ENCODE data around the gene CD164L2. TPM values are rescaled to one million over a fixed set of nuclear protein-coding genes. Genes with fewer than 3 reads are reported as not detected.

CD164L2 gene
- polyA plus RNA-seq, 4 donors: 0.08 to 0.68 (median 0.45) TPM

- DNase-seq (ENCODE audit: low read depth in 4 of 4, low spot score in 2 of 4): peak in 2 of 4 donors; percentile 80 to 81
Measured at GRCh38 chr1:27365372-27366112, 17.6 kb downstream of the CD164L2 start.

- DNase-seq (ENCODE audit: low read depth in 4 of 4, low spot score in 2 of 4): no peak
Measured at GRCh38 chr1:27364696-27365371, 18.3 kb downstream of the CD164L2 start.

- DNase-seq (ENCODE audit: low read depth in 4 of 4, low spot score in 2 of 4): no peak
Measured at GRCh38 chr1:27363766-27364695, 19.1 kb downstream of the CD164L2 start.

- no peak for DNase-seq (ENCODE audit: low read depth in 4 of 4, low spot score in 2 of 4)
Measured at GRCh38 chr1:27361553-27361952, 21.6 kb downstream of the CD164L2 start.

GRCh38 chr1:27361044-27361402 is 22.1 kb downstream of the CD164L2 start:
- no peak for DNase-seq (ENCODE audit: low read depth in 4 of 4, low spot score in 2 of 4)

- DNase-seq (ENCODE audit: low read depth in 4 of 4, low spot score in 2 of 4): no peak
Measured at GRCh38 chr1:27360159-27361043, 22.7 kb downstream of the CD164L2 start.

GRCh38 chr1:27359822-27360158 is 23.3 kb downstream of the CD164L2 start:
- DNase-seq (ENCODE audit: low read depth in 4 of 4, low spot score in 2 of 4): no peak

- DNase-seq (ENCODE audit: low read depth in 4 of 4, low spot score in 2 of 4): no peak
Measured at GRCh38 chr1:27358928-27359313, 24.2 kb downstream of the CD164L2 start.

GRCh38 chr1:27358038-27358927 is 24.9 kb downstream of the CD164L2 start:
- DNase-seq (ENCODE audit: low read depth in 4 of 4, low spot score in 2 of 4): no peak

- DNase-seq (ENCODE audit: low read depth in 4 of 4, low spot score in 2 of 4): no peak
Measured at GRCh38 chr1:27357281-27358037, 25.7 kb downstream of the CD164L2 start.

GRCh38 chr1:27356619-27357280 is 26.4 kb downstream of the CD164L2 start:
- DNase-seq (ENCODE audit: low read depth in 4 of 4, low spot score in 2 of 4): no peak

GRCh38 chr1:27356277-27356618 is 26.9 kb downstream of the CD164L2 start:
- DNase-seq (ENCODE audit: low read depth in 4 of 4, low spot score in 2 of 4): no peak

GRCh38 chr1:27355683-27356082 is 27.4 kb downstream of the CD164L2 start:
- no peak for DNase-seq (ENCODE audit: low read depth in 4 of 4, low spot score in 2 of 4)

GRCh38 chr1:27353629-27354028 is 29.5 kb downstream of the CD164L2 start:
- no peak for DNase-seq (ENCODE audit: low read depth in 4 of 4, low spot score in 2 of 4)

- DNase-seq (ENCODE audit: low read depth in 4 of 4, low spot score in 2 of 4): no peak
Measured at GRCh38 chr1:27353166-27353565, 30.0 kb downstream of the CD164L2 start.

- no peak for DNase-seq (ENCODE audit: low read depth in 4 of 4, low spot score in 2 of 4)
Measured at GRCh38 chr1:27351541-27352107, 31.5 kb downstream of the CD164L2 start.

- DNase-seq (ENCODE audit: low read depth in 4 of 4, low spot score in 2 of 4): no peak
Measured at GRCh38 chr1:27350663-27351540, 32.2 kb downstream of the CD164L2 start.
